HG03460 (cell line): ENCODE measurements around the gene SH3D21.

Source experiments
- ATAC-seq: cut with Tn5 transposase; IDR thresholded peaks from one replicate; pipeline ENCODE4 v1.9.1; 2021; ENCODE audit not compliant: unreplicated experiment

SH3D21 gene

DNA sequence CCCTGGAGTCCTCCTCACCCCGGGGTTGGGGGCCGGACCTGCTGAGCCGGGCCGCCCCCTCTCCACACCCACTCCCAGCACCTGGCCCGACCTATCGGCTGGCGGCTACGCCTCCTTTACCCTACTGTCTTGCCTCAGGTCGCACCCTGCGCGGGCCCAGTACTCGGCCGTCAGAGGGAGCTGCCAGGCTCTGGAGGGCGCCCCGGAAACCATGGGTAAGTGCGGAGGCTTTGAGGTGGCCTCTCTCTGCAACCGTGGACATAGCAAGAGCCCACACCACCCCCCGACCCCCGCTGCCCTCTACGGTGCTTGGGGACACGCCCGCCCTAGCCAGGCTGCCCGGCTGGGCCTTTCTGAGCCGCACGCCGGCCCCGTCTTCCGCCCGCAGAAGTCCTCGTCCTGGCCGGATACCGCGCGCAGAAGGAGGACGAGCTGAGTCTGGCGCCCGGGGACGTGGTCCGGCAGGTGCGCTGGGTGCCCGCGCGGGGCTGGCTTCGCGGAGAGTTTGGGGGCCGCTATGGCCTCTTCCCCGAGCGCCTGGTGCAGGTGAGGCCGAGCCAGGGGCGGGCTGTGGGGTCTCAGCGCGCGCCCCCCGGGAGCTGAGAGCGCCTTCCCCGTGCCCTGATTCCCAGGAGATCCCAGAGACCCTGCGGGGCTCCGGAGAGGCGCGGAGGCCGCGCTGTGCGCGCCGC lies at the start of gene SH3D21:
Gene SH3D21 (plus strand): TSS at position 159 of the 692 bp plus-strand sequence. CDS start 53 bp downstream, at position 212.
- ATAC-seq = peak; percentile 15

DNA sequence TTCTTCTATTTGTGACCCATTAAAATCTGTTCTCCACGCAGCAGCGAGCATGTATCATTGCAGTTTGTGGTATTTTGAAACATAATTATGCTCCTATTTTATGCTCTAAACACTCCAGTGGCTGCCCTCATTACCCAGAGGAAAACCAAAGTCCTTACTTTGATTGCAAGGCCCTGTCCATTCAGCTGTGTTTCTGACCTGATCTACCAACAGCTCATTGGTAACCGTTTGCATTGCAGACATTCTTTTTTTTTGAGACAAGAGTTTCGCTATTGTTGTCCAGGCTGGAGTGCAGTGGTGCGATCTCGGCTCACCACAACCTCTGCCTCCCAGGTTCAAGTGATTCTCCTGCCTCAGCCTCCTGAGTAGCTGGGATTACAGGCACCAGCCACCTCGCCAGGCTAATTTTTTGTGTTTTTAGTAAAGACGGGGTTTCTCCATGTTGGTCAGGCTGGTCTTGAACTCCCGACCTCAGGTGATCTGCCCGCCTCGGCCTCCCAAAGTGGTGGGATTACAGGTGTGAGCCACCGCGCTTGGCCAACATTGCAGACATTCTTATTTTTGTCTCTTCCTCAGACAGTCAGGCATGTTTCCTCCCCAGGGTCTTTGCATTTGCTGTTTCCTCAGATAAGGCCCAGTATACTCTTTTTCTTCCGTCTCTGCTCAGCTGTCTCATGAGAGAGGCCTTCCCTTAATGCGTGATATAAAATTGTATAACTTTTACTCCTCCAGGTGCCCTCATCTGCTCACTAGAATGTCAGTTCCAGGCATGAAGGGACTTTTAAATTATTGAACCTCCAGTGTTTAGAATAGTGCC lies 49.4 kb upstream of the SH3D21 start:
- no peak for ATAC-seq

DNA sequence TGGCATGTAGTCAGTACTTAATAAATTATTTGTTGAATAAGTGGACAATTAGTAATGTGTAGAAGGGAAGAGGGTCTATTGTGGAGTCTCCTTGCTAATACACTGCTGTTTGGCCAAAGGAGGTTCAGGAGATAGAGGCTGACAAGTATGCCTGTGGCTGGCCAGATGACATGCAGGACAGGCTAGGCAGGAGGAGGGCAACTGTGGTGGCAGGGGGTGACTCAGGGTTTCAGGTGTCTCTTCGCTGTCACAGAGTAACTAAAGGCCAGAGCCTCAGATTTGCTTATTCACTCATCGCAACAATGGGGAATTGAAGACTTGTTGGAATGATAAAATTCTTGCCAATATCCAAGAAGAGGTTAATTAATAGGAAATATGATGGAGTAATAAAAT lies 48.8 kb upstream of the SH3D21 start:
- ATAC-seq = no peak

DNA sequence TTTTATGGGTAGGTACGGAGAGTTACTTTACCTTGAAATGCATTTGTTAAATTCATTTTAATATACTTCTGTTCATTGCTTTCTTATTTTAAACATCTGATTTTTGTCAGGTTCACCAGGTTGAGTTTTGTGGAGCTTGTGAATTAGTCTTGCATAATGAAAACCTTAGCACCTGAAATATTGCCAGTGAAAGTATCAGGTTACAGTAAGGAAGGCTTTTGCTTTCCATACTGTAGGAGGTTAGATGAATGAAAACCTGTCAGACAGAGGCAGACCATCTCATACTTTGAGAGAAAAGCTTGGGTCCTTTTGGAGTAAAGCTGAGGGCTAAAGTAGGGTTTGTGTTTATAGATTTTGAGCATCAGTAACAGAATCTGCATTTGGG lies 47.2 kb upstream of the SH3D21 start:
- no peak for ATAC-seq

DNA sequence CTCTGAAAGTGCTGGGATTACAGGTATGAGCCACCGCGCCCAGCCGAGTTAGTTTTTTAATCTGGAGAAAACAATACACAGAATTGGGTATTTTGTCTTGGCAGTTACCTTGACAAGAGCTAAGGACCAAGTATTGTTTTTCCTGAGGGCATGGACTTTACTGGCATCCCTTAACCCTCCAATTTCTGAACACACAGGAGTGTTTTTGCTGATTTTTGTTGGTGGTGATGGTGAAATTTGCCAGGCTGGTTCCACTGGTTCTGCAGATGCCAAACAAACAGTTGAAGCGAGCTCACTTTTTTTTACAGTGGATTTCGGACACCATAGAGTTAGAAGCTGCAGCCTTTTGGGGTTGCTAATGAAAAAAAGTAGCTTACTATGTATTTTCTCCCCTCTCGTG lies 37.2 kb upstream of the SH3D21 start:
- no peak for ATAC-seq

DNA sequence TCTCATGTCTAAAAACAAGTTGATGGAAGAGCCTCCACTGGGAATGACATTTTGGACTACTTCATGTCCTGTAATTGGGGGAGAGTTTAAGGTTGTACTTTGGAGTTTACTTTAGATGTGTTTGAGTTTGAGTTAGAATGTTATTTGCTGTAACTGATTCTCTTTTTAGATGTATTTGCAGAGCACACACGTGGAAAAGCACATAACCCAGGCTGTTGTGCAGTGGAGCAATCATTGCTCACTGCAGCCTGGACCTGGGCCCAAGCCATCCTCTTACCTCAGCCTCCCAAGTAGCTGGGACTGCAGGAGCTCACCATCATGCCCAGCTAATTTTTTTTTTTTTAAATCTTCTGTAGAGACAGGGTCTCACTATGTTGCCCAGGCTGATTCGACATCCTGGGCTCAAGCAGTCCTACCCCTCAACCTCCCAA lies 36.7 kb upstream of the SH3D21 start:
- no peak for ATAC-seq

DNA sequence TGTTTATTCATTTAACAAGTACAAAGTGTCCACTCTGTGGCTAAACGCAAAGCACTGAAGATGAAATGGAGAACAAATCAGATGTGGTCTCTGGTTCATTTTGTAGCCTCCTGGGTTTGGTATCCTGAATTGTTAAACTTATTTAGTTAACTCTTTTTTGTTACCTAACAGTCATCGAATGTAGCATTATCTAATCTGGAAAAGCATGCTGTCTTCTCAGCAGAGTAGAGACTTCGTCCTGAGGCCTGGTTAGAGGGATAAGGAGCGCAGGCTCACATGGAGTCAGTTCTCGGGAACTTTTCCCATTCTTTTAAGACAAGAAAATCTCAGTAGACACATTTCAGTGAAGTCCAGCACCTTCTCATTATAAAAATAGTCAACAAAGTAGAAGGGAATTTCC lies 33.1 kb upstream of the SH3D21 start:
- no peak for ATAC-seq

DNA sequence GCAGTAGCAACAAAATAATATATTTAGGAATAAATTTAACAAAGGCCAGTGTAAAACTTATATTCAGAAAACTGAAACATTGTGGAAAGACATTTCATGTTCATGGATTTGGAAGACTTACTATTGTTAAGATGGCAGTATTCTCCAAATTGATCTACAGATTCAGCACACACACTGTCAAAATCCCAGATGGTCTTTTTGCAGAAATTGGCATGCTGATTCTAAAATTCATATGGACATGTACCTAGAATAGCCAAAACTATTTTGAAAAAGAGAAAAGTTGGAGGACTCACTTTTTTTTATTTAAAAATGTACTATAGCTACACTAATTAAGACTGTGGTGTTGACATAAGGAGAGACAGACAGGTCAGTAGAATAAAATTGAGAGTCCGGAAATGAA lies 32.0 kb upstream of the SH3D21 start:
- ATAC-seq = no peak

DNA sequence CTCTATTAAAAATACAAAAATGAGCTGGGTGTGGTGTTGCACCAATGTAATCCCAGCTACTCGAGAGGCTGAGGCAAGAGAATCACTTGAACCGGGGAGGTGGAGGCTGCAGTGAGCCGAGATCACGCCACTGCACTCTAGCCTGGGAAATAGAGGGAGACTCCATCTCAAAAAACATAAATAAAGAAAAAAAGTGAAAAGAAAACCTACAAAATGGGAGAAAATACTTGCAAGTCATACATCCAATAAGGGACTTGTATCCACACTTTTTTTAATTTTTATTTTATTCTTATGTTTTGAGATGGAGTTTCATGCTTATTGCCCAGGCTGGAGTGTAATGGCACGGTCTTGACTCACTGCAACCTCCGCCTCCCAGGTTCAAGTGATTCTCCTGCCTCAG lies 29.5 kb upstream of the SH3D21 start:
- no peak for ATAC-seq

GRCh38 chr1:36279110-36279788 lies 26.9 kb upstream of the SH3D21 start:
- no peak for ATAC-seq

DNA sequence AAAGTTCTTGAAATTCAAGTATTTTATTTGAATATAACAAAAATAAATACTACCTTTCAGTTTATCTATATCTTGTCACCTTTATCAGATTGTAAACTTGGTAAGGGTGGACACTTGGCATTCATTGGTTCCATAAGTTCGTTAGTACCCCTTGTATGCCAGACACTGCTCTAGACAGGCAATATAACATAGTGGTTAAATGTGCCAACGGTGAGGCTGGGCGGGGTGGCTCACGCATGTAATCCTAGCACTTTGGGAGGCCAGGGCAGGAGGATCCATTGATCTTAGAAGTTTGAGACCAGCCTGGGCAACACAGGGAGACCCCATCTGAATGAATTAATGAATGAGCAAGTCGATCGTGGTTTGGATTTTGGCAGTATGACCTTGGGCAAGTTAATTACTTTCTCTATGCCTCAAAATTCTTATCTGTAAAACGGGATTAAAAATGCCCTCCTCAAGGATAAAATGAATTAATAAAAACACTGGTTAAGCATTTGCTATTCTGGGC lies 26.3 kb upstream of the SH3D21 start:
- ATAC-seq = no peak

- ATAC-seq = no peak
These were observed 22.1 kb upstream of the SH3D21 start for GRCh38 chr1:36284061-36284460.

DNA sequence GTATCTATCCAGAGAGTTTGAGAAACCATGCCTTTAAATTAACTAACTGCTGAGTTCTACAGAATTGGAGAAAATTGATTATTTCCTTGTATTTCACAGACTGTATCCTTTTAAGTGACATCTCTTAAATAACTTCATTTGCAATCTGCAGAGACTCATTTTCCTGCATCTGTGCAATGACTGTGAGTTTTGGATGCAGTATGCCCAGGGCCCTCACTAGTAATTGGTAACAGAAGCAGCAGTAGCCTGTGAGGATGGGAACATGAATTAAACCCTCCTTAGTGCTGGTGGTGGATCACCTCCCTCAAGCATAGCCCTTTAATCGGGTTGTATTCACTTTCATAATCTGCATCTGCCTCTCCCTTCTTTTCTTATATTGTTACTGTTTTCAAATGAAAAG lies 21.7 kb upstream of the SH3D21 start:
- ATAC-seq = no peak

- ATAC-seq = no peak
These were observed 20.6 kb upstream of the SH3D21 start for GRCh38 chr1:36285443-36286101.

- no peak for ATAC-seq
These were observed 19.4 kb upstream of the SH3D21 start for GRCh38 chr1:36286802-36287201.

DNA sequence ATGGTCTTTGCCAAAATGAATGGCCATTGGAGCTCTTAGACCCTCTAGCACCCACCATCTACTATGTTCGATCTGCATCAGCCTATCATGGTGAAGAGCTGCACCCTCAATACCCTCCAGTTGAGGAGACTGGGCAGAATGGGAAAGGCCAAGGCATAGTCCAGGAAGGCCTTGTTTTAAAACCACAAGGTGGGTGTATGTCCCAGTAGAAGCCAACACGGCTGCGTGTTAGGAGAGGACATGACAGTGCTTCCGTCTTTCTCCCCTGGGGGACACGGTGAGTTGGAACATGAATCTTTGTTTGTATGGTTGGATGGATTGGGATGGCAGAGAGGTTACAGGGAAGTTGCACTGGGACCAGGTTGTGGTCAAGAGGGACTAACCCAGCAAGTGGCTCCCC lies 18.6 kb upstream of the SH3D21 start:
- no peak for ATAC-seq

GRCh38 chr1:36295390-36295789 lies 10.8 kb upstream of the SH3D21 start:
- no peak for ATAC-seq

DNA sequence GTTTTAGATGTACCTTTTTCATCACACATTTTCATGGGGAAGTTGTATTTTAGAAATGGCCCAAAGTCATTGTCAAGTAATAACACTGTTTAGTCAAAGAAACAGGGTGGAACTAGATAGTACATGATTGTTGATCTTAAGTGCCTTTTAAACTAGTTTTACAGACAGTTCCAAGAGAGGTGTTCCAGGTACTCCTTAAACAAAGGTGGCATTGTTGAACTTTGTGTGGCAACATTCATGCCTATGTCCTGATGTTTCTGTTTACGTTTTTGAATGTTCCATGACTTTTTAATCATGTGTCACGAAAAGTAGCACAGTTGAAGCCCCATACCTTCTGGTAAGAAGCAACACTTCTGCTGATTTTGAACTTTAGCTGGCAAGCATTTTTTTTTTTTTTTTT lies 9.1 kb upstream of the SH3D21 start:
- ATAC-seq = no peak

DNA sequence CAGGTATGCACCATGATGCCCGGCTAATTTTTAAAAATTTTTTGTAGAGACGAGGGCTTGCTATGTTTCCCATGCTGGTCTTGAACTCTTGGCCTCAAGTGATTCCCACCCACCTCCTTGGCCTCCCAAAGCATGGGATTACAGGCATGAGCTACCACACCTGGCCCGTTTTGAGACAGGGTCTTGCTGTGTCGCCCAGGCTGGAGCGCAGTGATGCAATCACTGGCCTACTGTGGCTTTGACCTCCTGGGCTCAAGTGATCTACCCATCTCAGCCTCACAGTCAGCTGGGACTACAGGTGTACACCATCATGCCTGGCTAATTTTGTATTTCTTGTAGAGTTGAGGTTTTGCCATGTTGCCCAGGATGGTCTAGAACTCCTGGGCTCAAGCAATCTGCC lies 7.5 kb upstream of the SH3D21 start:
- ATAC-seq = no peak

DNA sequence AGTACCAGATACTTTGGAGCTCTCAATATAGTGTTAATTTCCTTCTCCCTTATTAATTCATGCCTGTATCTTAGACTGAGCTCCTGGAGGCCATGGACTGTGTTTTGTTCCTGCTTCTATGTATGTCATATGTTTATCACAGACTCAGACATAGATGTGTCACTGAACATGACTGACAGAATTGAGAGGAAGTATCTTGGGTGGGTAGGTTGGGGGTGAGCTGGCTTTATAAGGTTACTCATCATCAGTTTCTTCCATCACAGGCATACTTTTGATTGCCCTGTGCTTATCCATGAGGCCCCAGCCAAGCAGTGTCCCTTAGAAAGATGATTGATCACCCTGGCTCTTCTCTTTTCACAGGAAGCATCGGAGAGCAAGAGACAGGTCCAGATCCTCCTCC lies 5.6 kb upstream of the SH3D21 start:
- no peak for ATAC-seq

DNA sequence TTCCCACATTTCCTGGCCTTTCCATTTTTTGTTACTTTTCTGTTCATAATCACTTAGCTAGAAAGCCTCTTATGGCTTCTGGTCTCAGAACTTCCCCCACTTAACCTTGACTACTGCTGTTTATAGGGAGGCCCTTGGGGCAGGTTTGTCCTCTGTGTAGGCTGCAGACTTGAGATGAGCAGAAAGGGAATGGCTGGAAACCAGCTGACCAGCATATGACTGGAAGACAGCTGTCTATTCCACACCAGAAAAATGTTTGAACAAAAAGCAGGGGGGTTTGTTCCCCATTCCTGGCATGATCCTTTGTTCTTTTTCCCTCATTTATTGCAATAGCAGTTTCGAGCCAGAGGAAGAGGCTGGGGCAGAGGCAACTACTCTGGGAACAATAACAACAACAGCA lies 4.9 kb upstream of the SH3D21 start:
- no peak for ATAC-seq
